ENCODE measurements around the gene AGAP1. TPM values are rescaled to one million over a fixed set of nuclear protein-coding genes. Genes with fewer than 3 reads are reported as not detected.

AGAP1 gene
- total RNA-seq, 1 donor from 2014 or later, result 9.0 TPM

GRCh38 chr2:235774153-235774870 lies 280.5 kb downstream of the AGAP1 start:
- no peak for DNase-seq

GRCh38 chr2:235776531-235776930 lies 282.7 kb downstream of the AGAP1 start:
- no peak for DNase-seq

- peak; percentile 86 for DNase-seq
These were observed 285.6 kb downstream of the AGAP1 start for GRCh38 chr2:235779444-235779896.

GRCh38 chr2:235780401-235780800 lies 286.6 kb downstream of the AGAP1 start:
- no peak for DNase-seq

- no peak for DNase-seq
These were observed 287.9 kb downstream of the AGAP1 start for GRCh38 chr2:235781775-235782174.

GRCh38 chr2:235784788-235785187 lies 290.9 kb downstream of the AGAP1 start:
- DNase-seq, result no peak

GRCh38 chr2:235789552-235789951 lies 295.7 kb downstream of the AGAP1 start:
- no peak for DNase-seq

GRCh38 chr2:235793163-235793752 lies 299.4 kb downstream of the AGAP1 start:
- DNase-seq, result peak; percentile 53

- no peak for DNase-seq
These were observed 305.4 kb downstream of the AGAP1 start for GRCh38 chr2:235799281-235799680.

- no peak for DNase-seq
These were observed 308.7 kb downstream of the AGAP1 start for GRCh38 chr2:235802542-235802941.

- peak; percentile 55 for DNase-seq
These were observed 309.2 kb downstream of the AGAP1 start for GRCh38 chr2:235803028-235803427.

GRCh38 chr2:235804676-235805075 lies 310.8 kb downstream of the AGAP1 start:
- no peak for DNase-seq

GRCh38 chr2:235806986-235807750 lies 313.3 kb downstream of the AGAP1 start:
- DNase-seq, result no peak

GRCh38 chr2:235808366-235808765 lies 314.5 kb downstream of the AGAP1 start:
- no peak for DNase-seq

- no peak for DNase-seq
These were observed 316.4 kb downstream of the AGAP1 start for GRCh38 chr2:235810252-235810651.

- DNase-seq, result no peak
These were observed 317.0 kb downstream of the AGAP1 start for GRCh38 chr2:235810846-235811245.

- no peak for DNase-seq
These were observed 317.8 kb downstream of the AGAP1 start for GRCh38 chr2:235811446-235812184.

GRCh38 chr2:235812185-235812665 lies 318.4 kb downstream of the AGAP1 start:
- DNase-seq, result no peak

- DNase-seq, result no peak
These were observed 319.6 kb downstream of the AGAP1 start for GRCh38 chr2:235813398-235813797.

GRCh38 chr2:235820571-235820970 lies 326.7 kb downstream of the AGAP1 start:
- no peak for DNase-seq

GRCh38 chr2:235824331-235824730 lies 330.5 kb downstream of the AGAP1 start:
- no peak for DNase-seq

- no peak for DNase-seq
These were observed 332.1 kb downstream of the AGAP1 start for GRCh38 chr2:235825946-235826345.

- peak; percentile 53 for DNase-seq
These were observed 333.0 kb downstream of the AGAP1 start for GRCh38 chr2:235826826-235827225.
